GM04503 (cell line): Measurements from ENCODE around the gene PFKFB4.
"Not testable (repeated sequence)": the region's sequence is repeated elsewhere in the genome, so short reads cannot be mapped to it uniquely, and the experiment has no call there.

ENCODE experiments used
- DNase-seq: peaks from one replicate; pipeline ENCODE4 v3.0.0-alpha.2; 2012; ENCODE audit warnings: low read depth

The PFKFB4 gene

DNA sequence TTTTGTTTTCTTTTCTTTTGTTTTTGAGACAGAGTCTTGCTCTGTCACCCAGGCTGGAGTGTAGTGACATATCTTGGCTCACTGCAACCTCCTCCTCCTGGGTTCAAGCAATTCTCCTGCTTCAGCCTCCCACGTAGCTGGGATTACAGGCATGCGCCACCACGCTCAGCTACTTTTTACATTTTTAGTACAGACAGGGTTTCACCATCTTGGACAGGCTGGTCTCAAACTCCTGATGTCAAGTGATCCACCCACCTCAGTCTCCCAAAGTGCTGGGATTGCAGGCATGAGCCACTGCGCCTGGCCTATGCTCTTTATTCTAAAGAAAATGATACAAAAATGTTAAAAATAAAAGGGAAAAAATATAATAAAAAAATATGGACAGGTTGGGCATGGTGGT, 25.9 kb downstream of the PFKFB4 start:
- DNase-seq = not testable (repeated sequence)

DNA sequence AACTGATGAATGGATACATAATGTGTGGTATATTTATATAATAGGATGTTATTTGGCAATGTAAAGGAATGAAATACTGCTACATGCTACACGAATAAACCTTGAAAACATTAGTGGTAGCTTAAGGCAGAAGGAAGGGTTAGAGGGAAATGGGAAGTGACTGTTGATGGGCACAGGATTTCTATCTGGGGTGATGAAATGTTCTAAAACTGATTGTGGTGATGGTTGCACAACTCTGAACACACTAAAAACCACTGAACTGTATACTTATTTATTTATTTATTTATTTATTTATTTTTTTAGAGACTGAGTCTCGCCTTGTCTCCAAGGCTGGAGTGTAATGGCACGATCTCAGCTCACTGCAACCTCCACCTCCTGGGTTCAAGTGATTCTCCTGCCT, 27.8 kb downstream of the PFKFB4 start:
- no peak for DNase-seq

DNA sequence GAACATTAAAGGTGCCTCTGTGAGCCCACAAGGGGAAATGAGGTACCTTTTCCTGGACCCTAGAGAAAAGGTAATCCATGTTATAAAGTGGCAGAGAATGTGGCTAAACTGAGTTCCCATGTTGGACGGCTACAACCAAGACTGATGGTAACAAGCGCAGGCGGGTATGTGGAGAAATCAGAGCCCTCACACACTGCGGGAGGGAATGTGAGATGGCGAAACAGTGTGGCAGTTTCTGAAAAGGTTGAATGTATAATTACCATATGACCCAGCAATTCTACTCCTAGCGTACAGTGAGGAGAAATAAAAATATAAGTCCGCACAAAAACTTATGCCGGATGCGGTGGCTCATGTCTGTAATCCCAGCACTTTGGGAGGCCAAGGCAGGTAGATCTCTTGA, 28.6 kb downstream of the PFKFB4 start:
- DNase-seq = no peak

DNA sequence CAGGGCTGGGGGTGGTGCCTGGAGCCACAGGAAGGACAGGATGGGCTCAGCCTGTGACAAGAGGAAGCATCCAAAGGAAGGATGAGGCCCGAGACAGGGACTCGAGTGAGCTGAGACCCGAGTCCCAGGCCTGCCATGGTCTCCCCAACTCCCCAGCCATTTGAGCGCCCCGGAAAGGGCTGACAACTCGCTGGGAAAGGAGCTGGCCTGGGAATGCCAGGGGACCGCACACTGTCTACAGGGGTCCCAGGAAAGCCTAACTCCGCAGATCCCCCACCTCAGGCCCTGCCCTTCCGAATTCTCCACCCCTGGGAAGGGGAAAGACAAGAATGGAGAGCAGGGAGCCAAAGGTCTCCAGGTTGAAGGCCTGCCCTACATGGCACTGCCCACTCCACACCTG, 31.6 kb downstream of the PFKFB4 start:
- no peak for DNase-seq

DNA sequence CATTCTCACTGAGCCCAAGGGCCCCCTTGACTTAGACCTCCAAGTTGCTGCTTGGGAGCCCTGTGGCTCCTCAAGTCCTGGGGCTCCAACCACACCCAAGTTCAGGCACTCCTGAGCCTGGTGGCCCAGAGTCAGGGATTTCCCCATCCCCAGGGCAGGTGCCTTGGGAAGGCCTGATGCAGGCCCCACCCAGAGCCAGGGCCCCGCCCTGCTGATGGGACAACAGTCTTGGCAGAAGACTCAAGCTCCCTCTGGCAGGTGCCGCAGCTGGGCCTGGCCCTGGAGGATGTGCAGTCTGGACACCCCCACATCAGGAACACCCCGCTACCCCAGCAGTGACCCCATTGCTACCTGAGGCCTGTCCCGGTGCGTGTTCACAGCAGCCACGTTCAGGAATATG, 35.0 kb downstream of the PFKFB4 start:
- DNase-seq = no peak

DNA sequence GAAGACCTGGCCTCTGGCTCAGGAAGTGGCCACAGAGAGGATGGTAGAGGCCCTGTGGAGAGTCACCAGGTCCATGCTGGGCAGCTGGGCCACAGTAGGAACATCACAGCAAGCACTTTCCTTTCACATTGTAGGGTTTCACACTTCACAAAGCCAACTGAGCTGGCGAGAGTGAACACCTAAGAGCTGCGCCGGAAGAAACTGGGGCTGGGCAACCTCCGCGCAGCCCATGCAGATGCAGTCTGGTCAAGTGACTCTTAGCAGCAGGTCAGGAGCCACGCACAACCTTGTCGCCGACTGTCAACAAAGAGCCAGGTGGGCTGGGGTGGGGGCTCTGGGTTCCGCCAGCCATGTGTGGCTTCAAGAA, 37.3 kb downstream of the PFKFB4 start:
- no peak for DNase-seq

DNA sequence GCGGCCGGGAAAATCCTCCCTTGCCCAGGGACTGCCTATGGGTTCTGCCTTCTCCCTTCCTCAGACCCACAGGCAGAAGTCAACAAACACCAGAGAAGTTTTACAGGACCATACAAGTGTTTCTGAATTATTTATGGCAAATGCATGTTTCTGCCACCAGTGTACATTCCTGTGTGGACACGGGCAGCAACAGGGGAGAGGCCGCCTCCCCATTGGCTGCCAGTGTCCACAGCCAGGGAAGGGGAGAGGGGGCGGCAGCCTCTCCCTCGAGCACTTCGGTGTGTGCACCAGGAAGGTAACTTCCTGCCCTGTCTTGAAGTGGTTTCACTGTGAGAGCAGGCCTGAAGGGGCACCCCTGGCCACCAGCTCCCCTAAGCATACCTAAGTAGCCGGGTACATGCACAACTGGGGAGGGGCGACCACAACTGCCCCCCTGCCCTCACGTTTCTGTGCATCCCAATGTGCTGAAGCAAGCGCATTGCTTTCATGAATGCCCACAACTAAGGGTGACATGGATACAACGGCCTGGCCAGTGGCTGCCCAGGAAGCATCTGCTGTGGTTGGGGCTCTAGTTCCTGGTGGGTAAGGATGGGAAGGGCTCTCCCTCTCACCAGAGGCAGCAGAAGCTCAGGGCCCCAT, 37.8 kb downstream of the PFKFB4 start:
- DNase-seq = no peak

DNA sequence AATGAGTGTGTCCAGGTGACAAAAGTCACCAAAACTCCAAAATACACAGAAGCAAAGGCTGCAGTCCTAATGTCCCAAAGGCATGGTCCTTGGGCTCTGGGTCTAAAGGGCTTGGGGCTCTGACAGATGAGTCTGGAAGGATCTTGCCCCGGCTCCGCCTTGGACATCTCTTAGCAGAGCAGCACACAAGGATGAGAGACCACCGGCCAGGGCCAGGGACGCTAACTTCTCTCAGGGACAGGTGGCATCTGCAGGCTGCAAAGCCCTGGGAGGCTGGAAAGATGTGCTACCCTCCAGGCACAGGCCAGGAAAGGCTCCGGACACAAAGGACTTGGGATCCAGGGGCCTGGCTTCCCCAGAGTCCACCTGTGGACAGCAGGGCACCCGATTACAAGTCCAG, 38.5 kb downstream of the PFKFB4 start:
- DNase-seq = no peak

DNA sequence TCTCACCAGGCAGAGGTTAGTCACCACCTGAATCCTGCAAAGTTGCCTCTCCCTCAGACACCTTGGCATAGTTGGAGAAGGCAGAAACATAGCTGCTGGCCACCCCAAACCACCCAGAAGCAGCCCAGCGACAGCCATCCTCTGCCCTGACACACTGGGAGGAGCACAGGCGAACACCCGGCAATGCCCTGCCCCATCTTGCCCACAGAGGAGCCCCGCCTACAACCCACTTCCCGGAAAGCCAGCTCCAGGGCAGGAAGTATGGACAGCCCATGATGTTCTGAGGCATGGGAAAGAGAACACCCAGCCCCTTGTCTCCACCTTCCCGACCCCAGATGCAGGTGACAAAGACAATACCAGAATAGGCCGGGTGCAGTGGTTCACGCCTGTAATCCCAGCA, 40.0 kb downstream of the PFKFB4 start:
- no peak for DNase-seq

DNA sequence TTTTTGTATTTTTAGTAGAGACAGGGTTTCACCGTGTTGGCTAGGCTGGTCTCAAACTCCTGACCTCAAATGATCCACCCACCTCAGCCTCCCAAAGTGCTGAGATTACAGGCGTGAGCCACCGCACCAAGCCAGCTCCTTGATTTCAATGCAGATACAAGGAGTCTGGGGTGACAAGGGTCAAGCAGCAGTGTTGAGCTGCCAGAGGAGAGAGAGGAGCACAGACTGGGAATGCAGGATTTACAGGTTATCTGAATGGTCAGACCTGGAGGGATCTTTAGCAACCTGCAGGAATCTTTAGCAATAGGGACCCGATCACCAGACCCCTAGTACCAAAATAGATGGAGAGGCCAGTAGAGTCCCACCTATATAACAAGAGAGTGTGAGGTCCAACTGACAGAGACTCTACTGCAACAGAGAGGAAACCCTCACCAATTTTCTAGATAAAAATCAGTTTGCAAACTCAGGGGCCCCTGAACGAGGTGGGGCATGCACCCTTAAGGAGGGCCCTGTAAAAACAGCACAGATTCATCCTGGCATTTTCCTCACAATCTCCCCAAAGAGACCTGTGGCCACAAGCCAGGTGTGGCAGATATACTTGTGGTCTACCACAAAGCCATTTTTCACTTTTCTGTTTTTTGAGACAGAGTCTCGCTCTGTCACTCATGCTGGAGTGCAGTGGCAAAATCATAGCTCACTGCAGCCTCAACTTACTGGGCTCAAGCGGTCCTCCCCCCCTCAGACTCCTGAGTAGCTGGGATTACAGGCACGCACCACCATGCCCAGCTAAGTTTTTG, 42.0 kb downstream of the PFKFB4 start:
- DNase-seq = no peak

DNA sequence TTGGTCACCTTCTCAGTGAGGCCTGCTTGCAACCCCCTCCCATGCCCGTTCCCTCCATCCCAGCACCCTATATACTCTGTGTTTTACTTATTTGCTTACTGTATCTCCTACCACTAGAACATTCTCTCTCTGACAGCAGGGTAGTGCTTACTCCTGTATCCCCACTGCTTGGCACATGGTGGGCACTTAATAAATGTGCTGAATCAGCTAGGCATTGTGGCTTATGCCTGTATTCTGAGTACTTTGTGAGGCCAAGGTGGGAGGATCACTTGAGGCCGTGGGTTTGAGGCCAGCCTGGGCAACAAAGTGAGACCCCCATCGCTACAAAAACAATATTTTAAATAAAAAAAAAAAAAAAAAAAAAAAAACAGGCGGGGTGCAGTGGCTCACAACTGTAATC, 45.1 kb downstream of the PFKFB4 start:
- DNase-seq = no peak

DNA sequence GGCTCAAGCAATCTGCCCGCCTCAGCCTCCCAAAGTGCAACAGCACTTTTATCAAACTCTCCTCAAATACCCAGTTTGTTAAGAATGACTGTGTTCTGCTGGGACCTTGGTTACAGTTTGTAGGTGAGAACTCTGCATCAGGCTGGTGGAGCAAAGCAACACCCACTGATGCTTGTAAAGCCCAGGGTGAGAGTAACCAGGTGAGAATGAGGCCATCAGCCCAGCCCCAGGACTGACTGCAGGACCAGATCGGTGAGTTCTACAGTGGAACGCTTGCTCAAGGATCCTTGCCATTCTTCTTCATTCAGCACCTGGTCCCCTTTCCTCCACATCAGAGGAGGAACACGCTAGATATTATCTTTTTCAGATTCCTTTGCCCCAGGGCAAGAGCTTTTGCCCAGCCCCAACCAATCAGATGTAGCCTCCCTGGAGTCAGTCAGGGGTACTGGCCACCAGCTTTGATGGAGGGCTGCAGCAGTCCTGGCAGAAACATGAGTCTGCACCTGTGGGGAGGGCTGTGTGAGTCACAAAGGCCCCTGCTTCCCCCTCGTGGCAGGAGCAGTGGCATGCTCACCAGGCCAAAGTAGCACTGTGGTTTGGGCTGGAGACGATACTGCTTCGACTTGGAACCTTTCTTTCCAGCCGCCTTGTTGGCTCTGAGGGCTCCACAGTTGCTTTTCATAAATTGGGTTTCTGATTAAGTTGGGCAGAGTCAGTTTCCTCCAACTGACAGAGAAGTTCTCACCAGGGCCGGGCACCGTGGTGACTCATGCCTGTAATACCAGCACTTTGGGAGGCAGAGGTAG, 49.1 kb downstream of the PFKFB4 start:
- DNase-seq = peak; percentile 10

DNA sequence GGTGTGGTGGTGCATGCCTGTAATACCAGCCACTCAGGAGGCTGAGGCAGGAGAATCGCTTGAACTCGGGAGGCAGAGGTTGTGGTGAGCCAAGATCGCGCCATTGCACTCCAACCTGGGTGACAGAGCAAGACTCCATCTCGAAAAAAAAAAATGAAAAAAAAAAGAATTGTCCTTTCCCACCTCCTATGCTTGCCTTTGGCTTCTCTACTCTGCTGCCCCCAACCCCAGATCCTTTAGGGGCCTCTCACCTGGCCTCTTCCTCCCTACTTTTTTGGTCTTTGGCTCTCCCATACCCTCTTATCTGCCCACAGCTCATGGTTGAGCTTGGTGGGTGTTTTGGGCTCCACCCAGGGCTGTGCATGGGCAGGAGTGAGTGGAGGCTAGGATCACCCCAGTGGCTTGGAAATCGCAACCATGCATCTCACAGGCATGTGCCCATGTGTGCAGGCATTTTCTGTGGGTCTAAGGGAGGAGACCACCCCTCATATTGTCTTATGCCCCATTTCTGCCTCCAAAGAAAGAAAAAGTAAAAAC, 50.6 kb downstream of the PFKFB4 start:
- DNase-seq = no peak

DNA sequence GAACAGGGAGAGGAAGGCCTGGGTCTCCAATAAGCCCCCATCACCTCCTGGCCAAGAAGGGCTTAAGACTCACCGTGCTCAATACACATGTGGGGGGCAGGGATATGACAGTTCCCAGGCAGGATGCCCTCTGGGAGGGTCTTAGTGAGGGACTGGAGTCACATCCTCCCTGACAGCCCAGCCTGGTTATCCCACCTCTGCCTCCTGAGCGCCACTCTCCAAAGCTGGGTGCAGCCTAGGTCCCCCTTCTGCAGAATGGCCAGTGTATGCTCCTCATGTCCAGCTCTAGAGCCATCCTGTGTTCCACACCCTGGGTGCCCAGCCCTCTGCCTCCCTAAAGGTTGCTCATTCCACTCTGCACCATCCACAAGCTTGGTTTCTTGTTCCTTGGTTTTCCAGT, 51.5 kb downstream of the PFKFB4 start:
- DNase-seq = no peak

DNA sequence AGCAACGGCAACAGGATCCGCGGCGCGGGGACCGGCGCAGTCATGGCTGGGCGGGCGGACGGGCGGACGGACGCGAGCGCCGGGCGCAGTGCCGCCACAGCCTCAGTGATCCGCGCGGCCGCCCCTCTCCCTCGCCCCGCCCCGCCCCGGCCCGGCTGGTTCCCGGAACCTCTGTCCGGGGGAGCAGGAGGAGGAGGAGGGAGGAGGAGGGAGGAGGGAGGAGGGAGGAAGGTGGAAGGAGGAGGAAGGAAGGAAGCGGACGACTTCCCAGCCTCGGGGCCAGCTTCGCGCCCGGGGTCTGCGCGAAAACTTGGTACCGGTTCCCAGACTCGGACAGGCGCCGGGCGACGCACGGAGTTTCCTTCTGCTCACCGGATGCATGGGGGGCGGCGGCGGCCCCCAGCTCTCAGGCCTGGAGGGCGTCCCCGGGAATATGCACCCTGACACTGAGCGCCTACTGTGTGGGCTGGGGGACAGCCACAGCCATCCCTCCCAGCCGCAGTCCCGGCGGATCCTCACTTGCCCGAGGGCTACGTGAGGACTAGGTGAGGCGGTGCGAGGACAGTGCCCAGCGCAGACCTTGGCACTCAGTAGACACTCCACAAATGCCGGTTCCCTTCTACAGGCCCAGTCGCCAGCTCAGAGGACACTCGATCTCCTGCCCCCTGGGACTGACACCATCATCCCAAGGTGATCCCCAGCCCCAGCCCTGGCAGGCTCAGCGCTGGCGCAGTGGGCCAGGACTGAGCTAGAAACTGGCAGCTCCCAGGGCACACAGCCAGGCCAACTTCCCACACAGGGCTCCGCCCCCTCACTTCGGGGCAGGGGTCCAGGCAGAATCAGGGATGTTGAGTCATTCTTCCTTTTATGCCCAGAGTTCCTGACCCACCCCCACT, 52.3 kb downstream of the PFKFB4 start, which contains the start of gene SHISA5:
Gene SHISA5 (minus strand): TSS at position 124 of the 896 bp plus-strand sequence. CDS start 80 bp downstream, at position 44.
- DNase-seq = peak; percentile 9

DNA sequence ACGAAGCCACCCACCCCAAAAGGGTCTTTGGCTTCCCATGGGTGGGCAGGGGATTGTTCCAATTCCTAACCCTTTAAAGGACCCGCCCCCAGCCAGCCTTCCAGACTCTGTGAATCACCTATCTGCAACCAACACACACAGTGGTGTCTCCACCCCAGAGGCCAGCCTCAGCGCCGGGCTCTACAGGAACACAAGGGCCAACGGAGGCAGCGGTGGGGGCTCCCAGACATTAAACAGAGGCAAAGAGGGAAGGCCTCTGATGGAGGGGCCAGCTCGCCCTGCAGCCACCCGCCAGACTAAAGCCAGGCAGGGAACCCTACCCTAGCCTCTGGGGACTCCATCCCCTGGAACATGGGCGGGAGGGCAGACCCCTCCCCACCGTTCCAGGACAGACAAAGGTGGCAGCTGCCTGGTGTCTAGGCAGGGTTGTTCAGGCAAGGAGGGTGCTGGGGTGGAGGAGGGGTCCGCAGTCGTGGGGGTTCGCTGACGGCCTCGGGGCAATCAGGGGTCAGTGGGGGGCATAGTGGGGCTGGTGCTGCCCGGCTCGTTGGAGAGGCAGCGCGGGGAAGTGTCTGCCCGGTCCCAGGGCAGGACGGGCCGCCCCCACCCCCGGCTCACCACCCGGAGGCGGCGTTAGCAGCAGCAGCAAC, 53.1 kb downstream of the PFKFB4 start:
- peak; percentile 9 for DNase-seq

DNA sequence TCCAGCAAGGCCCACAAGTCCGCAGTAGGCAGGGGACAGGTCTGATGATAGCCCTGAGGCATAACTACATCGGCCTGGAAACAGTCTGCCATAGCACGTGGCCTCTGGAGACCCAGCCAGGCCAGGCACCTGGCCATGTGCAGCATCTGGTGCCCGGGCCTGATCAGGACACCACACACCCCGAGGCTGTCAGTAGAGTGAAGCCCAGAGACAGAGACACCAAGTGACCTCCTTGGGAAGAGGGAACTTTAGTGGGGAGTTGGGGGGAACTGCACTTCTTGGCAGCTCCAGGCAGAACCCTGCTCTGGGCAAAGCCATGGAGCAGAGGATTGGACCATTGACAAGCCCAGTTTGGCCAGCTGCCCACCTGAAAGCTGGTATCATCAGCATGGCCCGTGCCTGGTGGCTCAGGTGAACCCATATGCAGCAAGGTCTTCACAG, 53.9 kb downstream of the PFKFB4 start:
- no peak for DNase-seq

DNA sequence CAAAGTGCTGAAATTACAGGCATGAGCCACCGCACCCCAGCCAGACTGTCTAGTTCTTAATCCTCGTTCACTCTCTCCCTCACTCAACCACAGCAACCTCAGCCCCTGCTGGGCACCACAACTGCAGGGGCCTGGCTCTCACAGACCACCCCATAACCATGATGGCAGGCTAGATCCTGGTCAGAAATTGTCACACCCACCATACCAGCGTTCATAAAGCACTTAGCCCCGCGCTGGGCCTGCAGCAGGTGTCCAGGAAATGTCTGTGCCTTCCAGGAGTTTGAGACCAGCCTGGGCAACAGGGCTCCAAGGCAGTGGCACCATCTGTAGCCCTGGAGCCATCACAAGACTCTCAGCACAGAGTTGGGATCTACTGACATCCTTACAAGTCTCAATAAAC, 54.5 kb downstream of the PFKFB4 start:
- no peak for DNase-seq

DNA sequence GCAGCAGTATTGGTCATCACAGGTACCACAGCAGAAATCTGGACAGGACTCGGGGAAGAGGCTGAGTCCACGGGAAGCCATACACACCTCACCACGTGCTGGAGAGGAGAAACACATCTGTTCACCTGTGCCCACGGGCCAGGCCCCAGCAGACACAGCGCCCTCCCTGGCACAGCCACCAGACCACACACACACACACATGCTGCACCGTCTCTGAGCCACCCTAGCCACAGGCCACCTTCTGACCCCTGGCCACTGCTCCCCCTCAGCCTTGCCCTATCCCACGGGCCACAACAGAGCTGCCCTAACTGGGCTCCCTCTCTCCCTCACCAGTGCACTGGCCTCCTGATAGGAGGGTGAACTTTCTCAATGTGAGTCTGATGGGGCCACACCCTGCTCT, 55.4 kb downstream of the PFKFB4 start:
- DNase-seq = no peak

DNA sequence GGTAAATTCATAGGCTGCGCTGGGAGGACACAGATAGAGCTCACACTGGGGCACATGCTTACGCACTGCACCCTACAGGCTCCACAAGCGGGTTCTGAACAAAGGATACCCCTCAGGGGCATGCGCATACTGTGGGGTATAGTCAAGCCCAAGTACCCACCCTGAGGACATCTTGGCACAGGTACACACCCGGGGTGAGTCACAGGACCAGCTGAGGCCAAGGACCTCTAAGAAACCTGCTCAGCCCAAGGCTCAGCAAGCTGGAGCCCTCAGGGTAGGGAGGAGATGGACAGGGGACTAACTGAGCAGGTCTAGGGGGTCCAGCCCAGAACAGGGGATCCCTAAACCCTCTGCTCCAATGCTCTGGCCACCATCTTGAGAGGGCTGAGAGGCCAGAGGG, 55.9 kb downstream of the PFKFB4 start:
- DNase-seq = no peak

DNA sequence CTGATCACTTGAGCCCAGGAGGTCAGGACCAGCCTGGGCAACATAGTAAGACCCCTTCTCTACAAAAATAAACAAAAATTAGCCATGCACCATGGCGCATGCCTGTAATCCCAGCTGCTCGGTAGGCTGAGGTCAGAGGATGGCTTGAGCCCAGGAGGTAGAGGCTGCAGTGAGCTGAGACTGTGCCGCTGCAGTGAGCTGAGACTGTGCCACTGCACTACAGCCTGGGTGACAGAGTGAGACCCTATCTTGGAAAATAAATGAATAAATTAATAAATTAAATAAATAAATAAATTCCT, 63.5 kb downstream of the PFKFB4 start:
- no peak for DNase-seq
